HEK293 (cell line): ENCODE results near the gene CHID1.

Experiments
- CTCF ChIA-PET: fragments of 350-600 bp; formaldehyde crosslinking; extraction: SDS; loops from one replicate; lab custom pipeline; 2021; ENCODE audit warnings: antibody characterized with exemption; lab: Yijun Ruan, JAX
- POLR2A ChIA-PET: fragments of 300-600 bp; formaldehyde crosslinking; extraction: SDS; loops from one replicate; lab custom pipeline; 2020; ENCODE audit warnings: antibody characterized with exemption, inconsistent platforms; lab: Yijun Ruan, JAX
- H3K27ac ChIP-seq: fragments of 200-500 bp; sonication (Bioruptor generic); 2 replicates; pipeline ENCODE4 v1.5.1; 2014; ENCODE audit warnings: low read depth, low read length, control low read depth, inconsistent platforms; ENCODE audit errors: extremely low read depth
- H3K36me3 ChIP-seq, 2 experiments: fragments of 200-500 bp in 1 of 2; sonication (Bioruptor generic) in 1 of 2; 1 replicate in 1 of 2; 2 replicates in 1 of 2; pipeline ENCODE4 v1.5.1; 2014 to 2017; ENCODE audit warnings: inconsistent platforms in 2 of 2, low read length in 2 of 2; ENCODE audit not compliant: control insufficient read depth in 2 of 2, insufficient read depth in 1 of 2
- H3K4me1 ChIP-seq: fragments of 200-500 bp; sonication (Bioruptor generic); 2 replicates; pipeline ENCODE4 v1.5.1; 2014; ENCODE audit warnings: mild to moderate bottlenecking, low read length, inconsistent platforms; ENCODE audit not compliant: control insufficient read depth, insufficient read depth
- H3K4me3 ChIP-seq: 2 replicates; pipeline ENCODE4 v1.5.1; 2011; ENCODE audit warnings: low read depth, mild to moderate bottlenecking, control low read depth, low read length, moderate library complexity
- H3K9me3 ChIP-seq: fragments of 200-500 bp; sonication (Bioruptor generic); 2 replicates; pipeline ENCODE4 v1.5.1; 2014; ENCODE audit warnings: low read depth, low read length, inconsistent platforms; ENCODE audit not compliant: control insufficient read depth, insufficient read depth
- BCL11B ChIP-seq: fragments of 450-650 bp; formaldehyde crosslinking; IDR thresholded peaks from 2 replicates; pipeline ENCODE4 v1.5.1; 2016; ENCODE audit warnings: low read depth, missing biosample characterization, missing genetic modification characterization
- GLIS2 ChIP-seq: fragments of 450-650 bp; formaldehyde crosslinking; IDR thresholded peaks from 2 replicates; pipeline ENCODE4 v1.5.1; 2016; ENCODE audit warnings: missing biosample characterization, missing genetic modification characterization
- KLF1 ChIP-seq: fragments of 450-650 bp; formaldehyde crosslinking; IDR thresholded peaks from 2 replicates; pipeline ENCODE4 v1.5.1; 2016; ENCODE audit warnings: missing biosample characterization, missing genetic modification characterization
- MEIS1 ChIP-seq: sonication (generic); formaldehyde crosslinking; IDR thresholded peaks from 2 replicates; pipeline ENCODE4 v1.8.1; 2022; ENCODE audit warnings: missing genetic modification reagents, mild to moderate bottlenecking, borderline replicate concordance
- REPIN1 ChIP-seq: fragments of 450-650 bp; formaldehyde crosslinking; IDR thresholded peaks from 2 replicates; pipeline ENCODE4 v1.5.1; 2017; ENCODE audit warnings: missing biosample characterization, missing genetic modification characterization, low read depth
- SCRT2 ChIP-seq: fragments of 450-650 bp; formaldehyde crosslinking; IDR thresholded peaks from 2 replicates; pipeline ENCODE4 v1.5.1; 2016; ENCODE audit warnings: missing biosample characterization, missing genetic modification characterization
- SP2 ChIP-seq: fragments of 450-650 bp; formaldehyde crosslinking; IDR thresholded peaks from 2 replicates; pipeline ENCODE4 v1.5.1; 2016; ENCODE audit warnings: missing biosample characterization, missing genetic modification characterization
- SP3 ChIP-seq: fragments of 450-650 bp; formaldehyde crosslinking; IDR thresholded peaks from 2 replicates; pipeline ENCODE4 v1.5.1; 2016; ENCODE audit warnings: missing biosample characterization, missing genetic modification characterization
- SP7 ChIP-seq: fragments of 450-650 bp; formaldehyde crosslinking; IDR thresholded peaks from 2 replicates; pipeline ENCODE4 v1.5.1; 2016; ENCODE audit warnings: missing biosample characterization, missing genetic modification characterization
- YY2 ChIP-seq: fragments of 450-650 bp; formaldehyde crosslinking; IDR thresholded peaks from 2 replicates; pipeline ENCODE4 v1.5.1; 2016; ENCODE audit warnings: missing biosample characterization, missing genetic modification characterization
- ZBTB8A ChIP-seq: fragments of 450-650 bp; formaldehyde crosslinking; IDR thresholded peaks from 2 replicates; pipeline ENCODE4 v1.5.1; 2016; ENCODE audit warnings: missing biosample characterization, missing genetic modification characterization
- ZIC2 ChIP-seq: fragments of 450-650 bp; formaldehyde crosslinking; IDR thresholded peaks from 2 replicates; pipeline ENCODE4 v1.5.1; 2016; ENCODE audit warnings: missing biosample characterization, missing genetic modification characterization
- ZNF146 ChIP-seq: fragments of 450-650 bp; formaldehyde crosslinking; IDR thresholded peaks from 2 replicates; pipeline ENCODE4 v1.5.1; 2016; ENCODE audit warnings: missing biosample characterization, missing genetic modification characterization
- ZNF16 ChIP-seq: fragments of 450-650 bp; formaldehyde crosslinking; IDR thresholded peaks from 2 replicates; pipeline ENCODE4 v1.5.1; 2016; ENCODE audit warnings: low read depth, missing biosample characterization, missing genetic modification characterization
- ZNF202 ChIP-seq: fragments of 450-650 bp; formaldehyde crosslinking; IDR thresholded peaks from 2 replicates; pipeline ENCODE4 v1.5.1; 2016; ENCODE audit warnings: missing biosample characterization, missing genetic modification characterization, borderline replicate concordance
- ZNF324 ChIP-seq: fragments of 450-650 bp; formaldehyde crosslinking; IDR thresholded peaks from 2 replicates; pipeline ENCODE4 v1.5.1; 2016; ENCODE audit warnings: missing biosample characterization, missing genetic modification characterization
- ZNF529 ChIP-seq: fragments of 450-650 bp; formaldehyde crosslinking; IDR thresholded peaks from 2 replicates; pipeline ENCODE4 v1.5.1; 2017; ENCODE audit warnings: missing genetic modification characterization, missing biosample characterization; ENCODE audit not compliant: insufficient replicate concordance
- ZNF621 ChIP-seq: fragments of 450-650 bp; formaldehyde crosslinking; IDR thresholded peaks from 2 replicates; pipeline ENCODE4 v1.5.1; 2017; ENCODE audit warnings: missing biosample characterization, missing genetic modification characterization
- ZNF707 ChIP-seq: fragments of 450-650 bp; formaldehyde crosslinking; IDR thresholded peaks from 2 replicates; pipeline ENCODE4 v1.5.1; 2016; ENCODE audit warnings: missing biosample characterization, missing genetic modification characterization
- ZNF785 ChIP-seq: fragments of 450-650 bp; formaldehyde crosslinking; IDR thresholded peaks from 2 replicates; pipeline ENCODE4 v1.5.1; 2016; ENCODE audit warnings: missing biosample characterization, missing genetic modification characterization
- ZSCAN23 ChIP-seq: fragments of 450-650 bp; formaldehyde crosslinking; IDR thresholded peaks from 2 replicates; pipeline ENCODE4 v1.5.1; 2016; ENCODE audit warnings: missing biosample characterization, missing genetic modification characterization
- TF ChIP-seq, protein P1 (sequence below): fragments of 450-650 bp; formaldehyde crosslinking; IDR thresholded peaks from 2 replicates; pipeline ENCODE4 v1.5.1; 2016; ENCODE audit warnings: missing biosample characterization, missing genetic modification characterization
- TF ChIP-seq, protein P2 (sequence below): fragments of 450-650 bp; formaldehyde crosslinking; IDR thresholded peaks from 2 replicates; pipeline ENCODE4 v1.5.1; 2016; ENCODE audit warnings: missing biosample characterization, missing genetic modification characterization
- TF ChIP-seq, protein P3 (sequence below): fragments of 450-650 bp; formaldehyde crosslinking; IDR thresholded peaks from 2 replicates; pipeline ENCODE4 v1.5.1; 2016; ENCODE audit warnings: missing biosample characterization, missing genetic modification characterization
- TF ChIP-seq, protein P4 (sequence below): fragments of 450-650 bp; formaldehyde crosslinking; IDR thresholded peaks from 2 replicates; pipeline ENCODE4 v1.5.1; 2016; ENCODE audit warnings: missing biosample characterization, missing genetic modification characterization

CHID1 gene

DNA sequence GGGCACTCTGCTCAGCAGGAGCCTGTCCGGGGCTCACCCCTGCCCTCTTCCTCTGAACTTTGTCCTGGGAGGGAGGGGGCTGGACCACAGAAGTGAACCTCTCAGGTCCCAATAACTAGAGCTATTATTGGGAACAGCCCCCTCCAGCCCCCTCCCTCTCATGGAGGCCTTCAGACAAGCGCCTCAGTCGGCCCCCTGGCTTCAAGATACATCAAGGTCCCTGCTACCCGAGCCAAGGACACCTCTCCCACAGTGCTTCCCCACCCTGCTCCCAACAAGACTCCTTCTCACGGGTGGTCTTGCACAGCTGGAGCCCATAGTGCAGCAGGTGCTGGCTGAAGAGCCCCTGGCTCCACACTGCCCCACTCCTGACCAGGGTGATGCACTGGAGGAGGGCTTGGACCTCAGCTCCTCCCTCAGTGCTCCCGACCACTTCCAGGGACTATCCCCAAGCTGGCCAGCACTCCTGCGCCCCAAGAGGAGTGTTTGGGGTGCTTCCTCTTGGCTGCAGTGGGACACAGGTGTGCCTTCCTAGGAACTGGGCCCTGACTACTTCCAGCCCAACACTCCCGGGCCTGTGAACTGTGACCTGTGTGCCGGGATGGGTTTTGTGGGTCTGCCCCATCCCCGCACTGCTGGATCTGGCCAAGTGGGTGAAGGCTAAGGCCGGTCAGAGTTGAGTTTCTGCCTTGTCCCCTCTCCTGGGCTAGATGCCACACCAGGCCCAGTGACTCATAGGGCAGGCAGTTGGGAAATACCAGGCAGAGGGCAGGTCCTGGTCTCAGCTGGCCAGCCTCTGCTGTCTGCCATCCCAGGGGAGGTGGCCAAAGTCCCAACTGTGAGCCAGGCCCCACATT, 89.7 kb downstream of the CHID1 start:
- TF ChIP-seq ZNF621 (tag by site-specific recombination) (no peak), ZNF202 (tag by site-specific recombination) (no peak), ZNF707 (tag by site-specific recombination) (no peak), ZIC2 (tag by site-specific recombination) (no peak), SP2 (tag by site-specific recombination) (0 out of 2 replicates have a peak, but pooled peaks have one; percentile 9)
- TF ChIP-seq, protein P1, sequence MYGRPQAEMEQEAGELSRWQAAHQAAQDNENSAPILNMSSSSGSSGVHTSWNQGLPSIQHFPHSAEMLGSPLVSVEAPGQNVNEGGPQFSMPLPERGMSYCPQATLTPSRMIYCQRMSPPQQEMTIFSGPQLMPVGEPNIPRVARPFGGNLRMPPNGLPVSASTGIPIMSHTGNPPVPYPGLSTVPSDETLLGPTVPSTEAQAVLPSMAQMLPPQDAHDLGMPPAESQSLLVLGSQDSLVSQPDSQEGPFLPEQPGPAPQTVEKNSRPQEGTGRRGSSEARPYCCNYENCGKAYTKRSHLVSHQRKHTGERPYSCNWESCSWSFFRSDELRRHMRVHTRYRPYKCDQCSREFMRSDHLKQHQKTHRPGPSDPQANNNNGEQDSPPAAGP (tag by site-specific recombination) = no peak
- H3K4me3 ChIP-seq = peak overlapping the region; percentile 94
- CTCF ChIA-PET = interaction anchor here (0.5 to 2.1 kb wide), 3 partner anchors 20 to 24 kb away, joined by 3 to 5 read pairs (median 3); no protein-coding TSS in a partner anchor
- H3K27ac ChIP-seq = no peak overlapping the region
- H3K4me1 ChIP-seq = 0 out of 2 replicates have a peak, but pooled peaks cover 3% of the 10 kb centered on the region
- peaks cover 0 to 47% of the 10 kb centered on the region in 2 experiments; a peak in 2 of 3 replicates for H3K36me3 ChIP-seq
- no peaks in the 10 kb centered on the region for H3K9me3 ChIP-seq
- POLR2A ChIA-PET = interaction anchor here (0.6 to 11.4 kb wide), 9 partner anchors 12 to 43 kb away, joined by 4 to 202 read pairs (median 13); partner anchors contain the start of genes CD151, CRACR2B, GATD1 and PIDD1

DNA sequence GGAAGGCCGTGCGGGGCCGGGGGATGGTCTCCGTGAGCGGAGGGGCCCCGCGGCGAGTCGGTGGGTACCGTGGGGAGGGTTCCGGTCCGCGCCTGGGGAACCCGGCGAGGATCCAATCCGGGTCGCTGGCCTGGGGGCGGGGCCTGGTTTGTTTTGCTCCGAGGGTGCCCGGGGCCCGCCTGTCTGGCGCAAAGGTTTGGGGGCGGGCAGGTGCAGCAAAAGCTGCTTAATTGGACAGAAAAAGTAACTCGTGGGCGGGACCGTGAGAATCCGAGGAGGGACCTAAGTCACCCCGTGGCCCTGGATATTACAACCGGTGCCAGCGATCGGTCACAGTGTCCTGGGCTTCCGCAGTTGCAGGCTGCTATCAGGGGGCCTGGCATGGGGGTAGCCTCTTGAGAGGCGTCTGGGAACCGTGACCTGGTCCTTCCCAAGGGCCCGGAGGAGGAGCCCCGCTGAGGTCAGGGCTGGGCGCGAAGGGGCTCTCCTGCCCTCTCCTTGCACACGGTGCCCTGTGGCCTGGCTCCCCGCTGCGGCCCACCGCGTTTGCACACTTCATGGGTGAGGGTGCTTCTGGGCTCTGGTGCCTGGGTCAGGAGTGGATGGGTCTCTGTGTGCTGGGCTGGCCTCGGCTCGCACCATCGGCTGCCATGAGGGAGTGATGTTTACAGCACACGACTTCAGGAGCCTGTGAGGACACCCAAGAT, 90.5 kb downstream of the CHID1 start:
- ChIA-PET CTCF (interaction anchor here (0.5 to 2.1 kb wide), 4 partner anchors 15 to 25 kb away, joined by 3 to 5 read pairs (median 3); partner anchors contain the start of gene PIDD1), POLR2A (interaction anchor here (0.6 to 11.4 kb wide), 14 partner anchors 11 to 613 kb away, joined by 3 to 202 read pairs (median 8); partner anchors contain the start of genes BET1L, CD151, CEND1 and CRACR2B)
- Histone ChIP-seq H3K4me1 (0 out of 2 replicates have a peak, but pooled peaks cover 3% of the 10 kb centered on the region), H3K4me3 (peak overlapping the region; percentile 94), H3K36me3 (peaks cover 2 to 43% of the 10 kb centered on the region in 2 experiments; a peak in 2 of 3 replicates), H3K27ac (peak overlapping the region; percentile 81; the same call in 1 of the 2 replicates), H3K9me3 (no peaks in the 10 kb centered on the region)
- TF ChIP-seq, protein P2, sequence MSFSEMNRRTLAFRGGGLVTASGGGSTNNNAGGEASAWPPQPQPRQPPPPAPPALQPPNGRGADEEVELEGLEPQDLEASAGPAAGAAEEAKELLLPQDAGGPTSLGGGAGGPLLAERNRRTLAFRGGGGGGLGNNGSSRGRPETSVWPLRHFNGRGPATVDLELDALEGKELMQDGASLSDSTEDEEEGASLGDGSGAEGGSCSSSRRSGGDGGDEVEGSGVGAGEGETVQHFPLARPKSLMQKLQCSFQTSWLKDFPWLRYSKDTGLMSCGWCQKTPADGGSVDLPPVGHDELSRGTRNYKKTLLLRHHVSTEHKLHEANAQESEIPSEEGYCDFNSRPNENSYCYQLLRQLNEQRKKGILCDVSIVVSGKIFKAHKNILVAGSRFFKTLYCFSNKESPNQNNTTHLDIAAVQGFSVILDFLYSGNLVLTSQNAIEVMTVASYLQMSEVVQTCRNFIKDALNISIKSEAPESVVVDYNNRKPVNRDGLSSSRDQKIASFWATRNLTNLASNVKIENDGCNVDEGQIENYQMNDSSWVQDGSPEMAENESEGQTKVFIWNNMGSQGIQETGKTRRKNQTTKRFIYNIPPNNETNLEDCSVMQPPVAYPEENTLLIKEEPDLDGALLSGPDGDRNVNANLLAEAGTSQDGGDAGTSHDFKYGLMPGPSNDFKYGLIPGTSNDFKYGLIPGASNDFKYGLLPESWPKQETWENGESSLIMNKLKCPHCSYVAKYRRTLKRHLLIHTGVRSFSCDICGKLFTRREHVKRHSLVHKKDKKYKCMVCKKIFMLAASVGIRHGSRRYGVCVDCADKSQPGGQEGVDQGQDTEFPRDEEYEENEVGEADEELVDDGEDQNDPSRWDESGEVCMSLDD (tag by site-specific recombination) = no peak
- TF ChIP-seq, protein P3, sequence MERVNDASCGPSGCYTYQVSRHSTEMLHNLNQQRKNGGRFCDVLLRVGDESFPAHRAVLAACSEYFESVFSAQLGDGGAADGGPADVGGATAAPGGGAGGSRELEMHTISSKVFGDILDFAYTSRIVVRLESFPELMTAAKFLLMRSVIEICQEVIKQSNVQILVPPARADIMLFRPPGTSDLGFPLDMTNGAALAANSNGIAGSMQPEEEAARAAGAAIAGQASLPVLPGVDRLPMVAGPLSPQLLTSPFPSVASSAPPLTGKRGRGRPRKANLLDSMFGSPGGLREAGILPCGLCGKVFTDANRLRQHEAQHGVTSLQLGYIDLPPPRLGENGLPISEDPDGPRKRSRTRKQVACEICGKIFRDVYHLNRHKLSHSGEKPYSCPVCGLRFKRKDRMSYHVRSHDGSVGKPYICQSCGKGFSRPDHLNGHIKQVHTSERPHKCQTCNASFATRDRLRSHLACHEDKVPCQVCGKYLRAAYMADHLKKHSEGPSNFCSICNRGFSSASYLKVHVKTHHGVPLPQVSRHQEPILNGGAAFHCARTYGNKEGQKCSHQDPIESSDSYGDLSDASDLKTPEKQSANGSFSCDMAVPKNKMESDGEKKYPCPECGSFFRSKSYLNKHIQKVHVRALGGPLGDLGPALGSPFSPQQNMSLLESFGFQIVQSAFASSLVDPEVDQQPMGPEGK = peak; percentile 59; the same call in 1 of the 2 replicates
- TF ChIP-seq ZNF529 (tag by site-specific recombination) = no peak
- 0 out of 2 replicates have a peak, but pooled peaks have one; percentile 17 for TF ChIP-seq KLF1 (tag by site-specific recombination)
- TF ChIP-seq BCL11B (tag by site-specific recombination) = no peak
- TF ChIP-seq, protein P4, sequence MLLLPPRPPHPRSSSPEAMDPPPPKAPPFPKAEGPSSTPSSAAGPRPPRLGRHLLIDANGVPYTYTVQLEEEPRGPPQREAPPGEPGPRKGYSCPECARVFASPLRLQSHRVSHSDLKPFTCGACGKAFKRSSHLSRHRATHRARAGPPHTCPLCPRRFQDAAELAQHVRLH (tag by site-specific recombination) = no peak
- TF ChIP-seq ZNF146 (tag by site-specific recombination) = no peak
- no peak for TF ChIP-seq ZNF324 (tag by site-specific recombination)
- peak; percentile 93 for TF ChIP-seq SP2 (tag by site-specific recombination)
- no peak for TF ChIP-seq ZNF16
- TF ChIP-seq REPIN1 (tag by site-specific recombination) = no peak
- no peak for TF ChIP-seq ZNF785
- TF ChIP-seq SP3 (tag by site-specific recombination) = peak; percentile 74
- no peak for TF ChIP-seq SCRT2
- TF ChIP-seq ZSCAN23 (tag by site-specific recombination) = no peak
- TF ChIP-seq MEIS1 (CRISPR knock-in tag) = no peak
- TF ChIP-seq ZBTB8A (tag by site-specific recombination) = peak; percentile 88
- no peak for TF ChIP-seq YY2 (tag by site-specific recombination)
- no peak for TF ChIP-seq SP7 (tag by site-specific recombination)
- peak; percentile 70 for TF ChIP-seq GLIS2
